H1 (cell line): ENCODE results near the gene MAPK13. TPM values are rescaled to one million over a fixed set of nuclear protein-coding genes. Genes with fewer than 3 reads are reported as not detected.

Source experiments
- CHD2 ChIP-seq: IDR thresholded peaks from 2 replicates; pipeline ENCODE4 v1.6.1; 2012; ENCODE audit warnings: low read length, improper control_type of control experiment
- RNF2 ChIP-seq: fragments of 200-900, 300-1000 bp; sonication (generic); IDR thresholded peaks from 2 replicates; pipeline ENCODE4 v1.7.1; 2016; ENCODE audit warnings: borderline replicate concordance, low read depth, mild to moderate bottlenecking, antibody characterized with exemption, low read length; ENCODE audit not compliant: poor library complexity, severe bottlenecking; ENCODE audit errors: missing control alignments
- polyA plus RNA-seq, 7 experiments: library from polyadenylated mRNA; depleted of rRNA in 3 of 7; stranded (reverse) in 5 of 7; unstranded in 2 of 7; fragments of >200 nt in 5 of 7; fragments of 200-250 nt in 2 of 7; gene quantifications; 1 replicate in 5 of 7; 2 replicates in 1 of 7; 4 replicates in 1 of 7; pipeline versions ENCODE4 v1.2.1 to v1.2.3, GENCODE V29; 2011 to 2013; ENCODE audit warnings: missing spikeins in 2 of 7, mixed read lengths in 2 of 7
- total RNA-seq: library from RNA; stranded (reverse); fragmentation: NEBNext Ultra II Directional; extraction: Animal tissue kit (Norgen Biotek cat#: 25700); gene quantifications from 2 replicates; pipeline ENCODE4 v1.2.1, GENCODE V29; 2021
- TF ChIP-seq, protein P1 (sequence below): IDR thresholded peaks from 2 replicates; pipeline ENCODE4 v1.6.1; 2012; ENCODE audit warnings: inconsistent platforms

Gene MAPK13
- total and polyA plus RNA-seq, 2 of the 8 experiments (the other 6 are each of a cell fraction or from before 2014, with no cell fraction given), result 10.1 to 14.1 TPM

- no peak for TF ChIP-seq RNF2
- no peak for TF ChIP-seq CHD2
- TF ChIP-seq, protein P1, sequence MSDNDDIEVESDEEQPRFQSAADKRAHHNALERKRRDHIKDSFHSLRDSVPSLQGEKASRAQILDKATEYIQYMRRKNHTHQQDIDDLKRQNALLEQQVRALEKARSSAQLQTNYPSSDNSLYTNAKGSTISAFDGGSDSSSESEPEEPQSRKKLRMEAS, result no peak
Measured at GRCh38 chr6:36142971-36143838, 12.9 kb downstream of the MAPK13 start (continued).
